OCI-LY7 (cell line): ENCODE results near the gene DLGAP1.

Experiments used
- EZH2phosphoT487 ChIP-seq: fragments of 200-600 bp; sonication (generic); IDR thresholded peaks from 2 replicates; pipeline ENCODE4 v1.6.1; 2018; ENCODE audit warnings: low read depth, borderline replicate concordance, mild to moderate bottlenecking, mixed run types, antibody characterized with exemption, low read length, moderate library complexity, mixed read lengths
- TF ChIP-seq, protein P1 (sequence below): fragments of 200-600 bp; sonication (generic); conservative IDR thresholded peaks from 2 replicates; pipeline ENCODE4 v1.5.1; 2014; ENCODE audit warnings: mild to moderate bottlenecking, antibody characterized with exemption, low read length, moderate library complexity, mixed read lengths

DNA sequence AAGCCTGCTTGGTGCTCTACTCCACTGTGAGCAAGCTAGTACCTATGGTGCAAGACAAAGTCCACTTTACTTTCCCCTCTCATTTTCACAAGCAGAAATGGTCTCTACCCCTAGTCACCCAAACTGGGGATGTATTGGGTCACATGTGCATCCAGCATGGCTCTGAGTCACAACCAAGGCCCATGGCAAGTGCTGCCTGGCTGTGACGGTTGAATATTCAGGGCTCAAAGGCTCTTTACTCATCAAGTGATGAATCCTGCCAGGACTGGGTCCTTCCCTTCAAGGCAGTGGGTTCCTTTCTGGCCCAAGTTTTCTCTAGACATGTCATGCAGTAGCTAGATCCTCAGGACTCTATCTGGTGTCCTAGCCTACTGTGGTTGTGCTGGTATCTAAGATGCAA is 311.5 kb downstream of the DLGAP1 start:
- TF ChIP-seq, protein P1, sequence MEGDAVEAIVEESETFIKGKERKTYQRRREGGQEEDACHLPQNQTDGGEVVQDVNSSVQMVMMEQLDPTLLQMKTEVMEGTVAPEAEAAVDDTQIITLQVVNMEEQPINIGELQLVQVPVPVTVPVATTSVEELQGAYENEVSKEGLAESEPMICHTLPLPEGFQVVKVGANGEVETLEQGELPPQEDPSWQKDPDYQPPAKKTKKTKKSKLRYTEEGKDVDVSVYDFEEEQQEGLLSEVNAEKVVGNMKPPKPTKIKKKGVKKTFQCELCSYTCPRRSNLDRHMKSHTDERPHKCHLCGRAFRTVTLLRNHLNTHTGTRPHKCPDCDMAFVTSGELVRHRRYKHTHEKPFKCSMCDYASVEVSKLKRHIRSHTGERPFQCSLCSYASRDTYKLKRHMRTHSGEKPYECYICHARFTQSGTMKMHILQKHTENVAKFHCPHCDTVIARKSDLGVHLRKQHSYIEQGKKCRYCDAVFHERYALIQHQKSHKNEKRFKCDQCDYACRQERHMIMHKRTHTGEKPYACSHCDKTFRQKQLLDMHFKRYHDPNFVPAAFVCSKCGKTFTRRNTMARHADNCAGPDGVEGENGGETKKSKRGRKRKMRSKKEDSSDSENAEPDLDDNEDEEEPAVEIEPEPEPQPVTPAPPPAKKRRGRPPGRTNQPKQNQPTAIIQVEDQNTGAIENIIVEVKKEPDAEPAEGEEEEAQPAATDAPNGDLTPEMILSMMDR: no peak
- no peak for TF ChIP-seq EZH2phosphoT487
